Activated T-cell treated with anti-CD3 and anti-CD28 coated beads, Interleukin-2, amount 50 U/mL, for 4 hours (primary cell): ENCODE data around the gene C20orf141. TPM values are rescaled to one million over a fixed set of nuclear protein-coding genes. Genes with fewer than 3 reads are reported as not detected.
A peak's percentile ranks its signal among the peaks of the same experiment; 100 is the strongest.

Experiments
- ATAC-seq, 2 donors: fragments of 200-7000 bp; cut with Tn5 transposase; one replicate each; pipeline ENCODE4 v1.10.0; 2021
- DNase-seq: peaks from one replicate; pipeline ENCODE4 v3.0.0-alpha.2; 2020
- H3K27me3 Mint-ChIP-seq: one replicate; pipeline ENCODE4 v1.8.0; 2021; ENCODE audit warnings: low read depth, mixed read lengths
- H3K36me3 Mint-ChIP-seq: one replicate; pipeline ENCODE4 v1.8.0; 2022; ENCODE audit warnings: mixed read lengths; ENCODE audit not compliant: insufficient read depth
- H3K4me1 Mint-ChIP-seq: one replicate; pipeline ENCODE4 v1.8.0; 2021; ENCODE audit warnings: low read depth, mixed read lengths
- H3K4me3 Mint-ChIP-seq: one replicate; pipeline ENCODE4 v1.8.0; 2021; ENCODE audit warnings: mild to moderate bottlenecking, moderate library complexity, mixed read lengths
- H3K9me3 Mint-ChIP-seq: one replicate; pipeline ENCODE4 v1.8.0; 2021; ENCODE audit warnings: mixed read lengths
- total RNA-seq, 3 donors: library from RNA; stranded (reverse); gene quantifications; one replicate each; pipeline ENCODE4 v1.2.1, GENCODE V29; 2021

The C20orf141 gene
- total RNA-seq, 3 donors from 2014 or later, result not detected

DNA sequence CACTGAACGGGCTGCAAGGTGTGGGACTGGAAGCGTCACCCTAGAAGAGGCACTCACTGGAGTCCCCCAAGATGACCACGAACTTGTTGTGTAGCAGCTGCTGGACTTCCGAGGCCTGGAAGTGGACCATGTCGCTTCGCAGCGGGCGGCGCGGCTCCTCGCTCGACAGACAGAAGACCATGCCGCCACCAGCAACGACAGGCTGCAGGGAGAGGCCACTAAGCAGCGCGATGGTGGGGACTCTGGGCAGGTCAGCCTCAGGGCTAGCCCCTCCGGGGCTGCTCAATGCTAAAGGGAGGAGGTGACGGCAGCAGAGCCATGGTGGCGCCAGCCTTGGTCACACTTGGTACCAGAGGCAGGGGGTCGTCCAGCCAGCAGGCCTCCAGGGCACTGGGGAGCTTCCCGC is 24.9 kb downstream of the C20orf141 start:
- Mint-ChIP-seq H3K9me3 (no peaks in the 10 kb centered on the region), H3K27me3 (no peaks in the 10 kb centered on the region), H3K4me1 (peaks cover 27% of the 10 kb centered on the region), H3K4me3 (peak overlapping the region; percentile 82), H3K36me3 (peaks cover 12% of the 10 kb centered on the region)
- DNase-seq, result no peak
- no peak for ATAC-seq

DNA sequence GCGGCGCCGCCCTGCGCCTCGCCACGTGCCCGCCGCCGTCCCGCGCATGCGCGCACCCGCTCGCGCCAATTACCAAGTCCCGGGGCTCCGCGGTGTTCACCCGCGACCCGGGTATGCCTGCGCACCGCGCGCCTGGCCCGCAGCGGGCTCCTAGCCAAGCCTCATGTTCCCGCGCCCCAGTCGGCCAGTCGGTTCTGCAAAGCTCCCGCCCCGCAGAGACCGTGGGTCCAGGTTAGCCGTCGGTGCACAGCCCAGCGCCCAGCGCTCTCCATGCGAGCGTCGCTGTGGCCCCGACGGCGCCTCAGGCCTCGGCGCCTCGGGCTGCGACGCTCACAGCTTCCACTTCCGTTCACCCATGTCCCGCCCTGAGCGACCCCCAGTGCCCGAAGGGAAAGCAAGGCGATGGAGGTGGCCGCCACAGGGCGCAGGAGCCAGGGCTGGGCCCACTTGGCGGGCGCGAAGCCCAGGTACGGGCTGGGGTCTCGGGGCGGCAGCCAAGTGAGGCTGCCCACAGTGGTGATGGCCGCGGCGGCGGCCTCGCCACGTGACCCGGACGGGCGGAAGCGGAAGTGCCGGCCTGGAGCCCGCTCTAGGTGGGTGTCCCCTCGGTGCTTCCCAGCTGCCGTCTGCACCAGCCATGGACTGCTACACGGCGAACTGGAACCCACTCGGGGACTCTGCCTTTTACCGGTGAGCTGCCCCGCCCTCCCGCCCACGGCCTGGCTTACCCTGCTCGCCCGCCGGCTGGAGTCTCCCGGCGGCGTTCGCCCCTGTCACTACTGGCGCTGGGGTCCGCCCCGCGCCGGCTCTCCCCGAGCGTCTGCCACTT is 25.6 kb downstream of the C20orf141 start, which contains the start of the genes PCED1A and VPS16:
TSS of gene PCED1A (minus strand) at position 518 of the 829 bp plus-strand sequence. CDS start 743 bp downstream, outside the sequence.
TSS of gene VPS16 (plus strand) at position 608 of the 829 bp plus-strand sequence. CDS start at position 638, 30 bp downstream.
- peak; percentile 98 for ATAC-seq
- Mint-ChIP-seq H3K4me1 (peaks cover 31% of the 10 kb centered on the region), H3K36me3 (peaks cover 12% of the 10 kb centered on the region), H3K4me3 (peak within 1 kb of the TSS; percentile 82), H3K27me3 (no peaks in the 10 kb centered on the region), H3K9me3 (no peaks in the 10 kb centered on the region)
- peak; percentile 85 for DNase-seq

DNA sequence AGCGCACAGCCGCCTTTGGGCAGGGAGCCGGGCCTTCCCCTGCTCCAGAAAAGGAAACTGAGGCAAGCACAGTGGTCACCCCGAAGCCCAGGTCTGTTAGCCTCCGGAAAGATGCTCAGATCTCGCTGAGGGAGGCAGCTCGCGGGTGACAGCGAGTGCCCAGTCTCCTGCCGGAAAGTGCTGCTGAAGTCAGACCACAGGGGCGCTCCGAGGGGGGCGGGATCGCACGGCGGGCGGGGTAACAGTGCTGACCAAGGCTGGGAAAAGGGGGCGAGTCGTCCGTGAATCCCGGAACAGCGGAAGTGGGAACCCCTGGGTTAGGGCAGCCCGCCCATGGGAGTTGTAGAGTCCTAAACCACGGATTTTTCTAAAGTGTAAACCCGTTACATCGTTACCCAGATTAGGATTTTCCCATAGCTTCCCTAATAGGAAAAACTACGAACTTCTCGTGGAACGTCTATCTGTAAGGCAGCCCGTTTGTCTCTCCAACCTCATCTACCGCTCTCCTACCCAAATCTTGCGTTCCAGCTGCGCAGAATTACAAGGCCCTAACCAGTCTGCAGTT is 26.3 kb downstream of the C20orf141 start:
- no peaks in the 10 kb centered on the region for H3K27me3 Mint-ChIP-seq
- peak overlapping the region; percentile 81 for H3K4me3 Mint-ChIP-seq
- peaks cover 33% of the 10 kb centered on the region for H3K4me1 Mint-ChIP-seq
- ATAC-seq (peak; percentile 33 to 41), DNase-seq (no peak)
- H3K9me3 Mint-ChIP-seq, result no peaks in the 10 kb centered on the region
- H3K36me3 Mint-ChIP-seq, result peaks cover 12% of the 10 kb centered on the region

DNA sequence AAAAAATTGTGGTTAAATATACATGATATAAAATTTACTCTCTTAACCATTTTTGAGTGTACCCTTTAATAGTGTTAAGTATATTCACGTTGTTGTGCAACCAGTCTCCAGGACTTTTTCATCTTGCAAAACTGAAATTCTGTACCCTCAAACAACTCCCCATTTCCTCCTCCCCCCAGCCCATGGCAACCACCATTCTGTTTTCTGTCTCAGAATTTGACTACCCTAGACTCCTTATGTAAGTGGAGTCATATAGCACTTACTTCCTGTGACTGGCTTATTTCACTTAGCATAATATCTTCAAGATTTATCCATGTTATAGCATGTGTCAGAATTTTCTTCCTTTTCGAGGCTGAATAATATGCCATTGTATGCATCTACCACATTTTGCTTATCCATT is 30.8 kb downstream of the C20orf141 start:
- H3K9me3 Mint-ChIP-seq, result no peaks in the 10 kb centered on the region
- no peak for ATAC-seq
- no peak for DNase-seq

DNA sequence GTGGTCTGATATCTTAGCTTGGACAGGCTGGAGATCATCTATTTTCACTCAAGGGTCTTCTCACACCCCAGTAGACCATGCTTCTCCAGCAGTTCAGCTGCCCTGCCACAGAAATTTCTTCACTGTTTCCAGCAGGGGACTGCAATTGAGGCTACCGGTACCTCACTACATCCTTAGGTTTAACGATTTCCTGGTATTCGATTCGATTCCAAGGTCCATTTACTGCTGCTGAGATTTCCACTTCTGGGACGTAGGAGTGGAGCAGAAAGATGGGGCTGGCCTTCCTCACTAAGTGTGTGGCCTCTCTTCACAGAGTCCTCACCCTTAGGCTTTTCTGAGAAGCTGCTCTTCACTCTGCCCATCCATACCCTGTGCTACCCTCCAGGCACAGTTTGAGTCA is 31.9 kb downstream of the C20orf141 start:
- Mint-ChIP-seq H3K36me3 (peaks cover 2% of the 10 kb centered on the region), H3K4me1 (peaks cover 25% of the 10 kb centered on the region), H3K9me3 (no peaks in the 10 kb centered on the region), H3K4me3 (no peak overlapping the region), H3K27me3 (no peaks in the 10 kb centered on the region)
- no peak for DNase-seq
- ATAC-seq, result no peak

More for the DNA sequence above, 30.8 kb downstream of the C20orf141 start:
- no peak overlapping the region for H3K4me3 Mint-ChIP-seq
- no peaks in the 10 kb centered on the region for H3K27me3 Mint-ChIP-seq
- H3K4me1 Mint-ChIP-seq, result peaks cover 25% of the 10 kb centered on the region
- H3K36me3 Mint-ChIP-seq, result peaks cover 2% of the 10 kb centered on the region

DNA sequence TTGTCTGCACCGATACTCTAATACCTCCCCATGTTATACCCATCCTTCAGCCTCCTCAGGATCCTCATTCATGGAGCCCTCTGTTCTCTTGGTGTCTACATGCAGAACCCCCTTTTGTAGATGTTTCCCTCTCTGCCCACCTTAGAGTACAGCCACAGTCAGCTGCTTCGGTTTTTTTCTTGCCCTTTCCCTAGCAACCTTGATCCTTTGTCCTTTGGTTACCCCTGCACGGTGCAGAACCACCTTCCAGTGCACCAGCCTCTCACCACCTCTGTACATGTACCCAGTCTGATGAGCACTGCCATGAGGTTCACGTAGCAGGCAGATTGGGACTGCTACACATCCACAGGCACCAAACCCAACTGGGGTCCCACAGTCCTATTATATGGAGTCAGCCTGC is 33.0 kb downstream of the C20orf141 start:
- ATAC-seq, result no peak
- Mint-ChIP-seq H3K4me3 (no peak overlapping the region), H3K36me3 (peaks cover 2% of the 10 kb centered on the region), H3K4me1 (peaks cover 34% of the 10 kb centered on the region), H3K27me3 (no peaks in the 10 kb centered on the region), H3K9me3 (no peaks in the 10 kb centered on the region)
- DNase-seq, result no peak

DNA sequence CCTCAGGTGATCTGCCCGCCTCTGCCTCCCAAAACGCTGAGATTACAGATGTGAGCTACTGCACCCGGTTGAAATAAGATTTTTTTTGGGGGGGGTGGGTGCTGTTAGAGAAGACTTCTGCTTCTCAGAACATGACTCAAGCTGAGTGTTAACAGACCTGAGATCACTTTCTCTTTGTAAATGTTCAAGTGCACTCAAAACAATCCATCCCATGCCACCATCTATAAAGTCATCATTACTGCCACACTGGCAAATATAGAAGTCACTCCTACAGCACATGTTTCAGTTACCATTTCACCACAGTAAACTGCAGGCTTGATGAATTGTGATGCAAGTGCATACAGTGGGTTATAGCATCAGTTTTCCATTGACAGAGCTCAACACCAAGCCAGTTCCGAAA is 34.7 kb downstream of the C20orf141 start:
- Mint-ChIP-seq H3K36me3 (peaks cover under 1% of the 10 kb centered on the region), H3K9me3 (no peaks in the 10 kb centered on the region), H3K4me3 (no peak overlapping the region), H3K4me1 (peaks cover 29% of the 10 kb centered on the region), H3K27me3 (no peaks in the 10 kb centered on the region)
- ATAC-seq (peak; percentile 65 to 79), DNase-seq (no peak)

DNA sequence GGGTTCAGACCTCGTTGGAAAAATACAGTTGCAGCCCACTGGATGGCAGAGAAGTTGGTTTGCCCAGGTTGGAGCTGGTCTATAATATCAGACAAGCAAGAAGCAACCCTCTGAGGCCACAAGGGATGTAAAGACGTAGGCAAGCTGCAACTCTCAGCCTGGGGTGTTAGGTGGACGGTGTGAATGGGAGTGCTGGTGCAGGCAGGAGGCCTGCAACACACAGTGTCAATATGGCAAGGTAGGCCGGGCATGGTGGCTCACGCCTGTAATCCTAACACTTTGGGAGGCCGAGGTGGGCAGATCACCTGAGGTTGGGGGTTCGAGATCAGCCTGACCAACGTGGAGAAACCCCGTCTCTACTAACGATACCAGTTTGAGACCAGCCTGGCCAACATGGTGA is 36.3 kb downstream of the C20orf141 start:
- no peaks in the 10 kb centered on the region for H3K9me3 Mint-ChIP-seq
- no peaks in the 10 kb centered on the region for H3K36me3 Mint-ChIP-seq
- ATAC-seq (no peak), DNase-seq (no peak)
- H3K27me3 Mint-ChIP-seq, result no peaks in the 10 kb centered on the region
- peaks cover 20% of the 10 kb centered on the region for H3K4me1 Mint-ChIP-seq
- no peak overlapping the region for H3K4me3 Mint-ChIP-seq

DNA sequence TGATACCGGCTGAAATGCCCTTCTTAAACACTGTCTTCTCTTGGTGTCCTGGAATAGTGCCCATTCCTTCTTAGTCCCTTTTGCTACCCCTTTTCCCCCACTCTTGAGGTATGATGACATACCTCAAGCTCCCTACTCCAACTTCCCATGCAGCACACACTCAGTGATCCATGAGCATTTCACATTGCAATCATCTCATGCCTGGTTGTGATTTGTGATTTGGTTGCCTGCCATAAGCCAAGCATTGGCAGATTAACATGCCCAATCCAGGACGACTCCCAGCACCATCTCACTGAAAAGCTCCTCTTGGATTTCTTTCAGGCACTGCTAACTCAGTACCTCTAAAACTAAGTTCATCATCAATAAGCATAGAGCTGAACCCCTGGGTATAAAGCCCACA is 43.8 kb downstream of the C20orf141 start:
- ATAC-seq (no peak), DNase-seq (no peak)
- H3K36me3 Mint-ChIP-seq, result peaks cover 13% of the 10 kb centered on the region
- no peaks in the 10 kb centered on the region for H3K9me3 Mint-ChIP-seq
- H3K27me3 Mint-ChIP-seq, result no peaks in the 10 kb centered on the region
- no peaks in the 10 kb centered on the region for H3K4me1 Mint-ChIP-seq
- no peak overlapping the region for H3K4me3 Mint-ChIP-seq

DNA sequence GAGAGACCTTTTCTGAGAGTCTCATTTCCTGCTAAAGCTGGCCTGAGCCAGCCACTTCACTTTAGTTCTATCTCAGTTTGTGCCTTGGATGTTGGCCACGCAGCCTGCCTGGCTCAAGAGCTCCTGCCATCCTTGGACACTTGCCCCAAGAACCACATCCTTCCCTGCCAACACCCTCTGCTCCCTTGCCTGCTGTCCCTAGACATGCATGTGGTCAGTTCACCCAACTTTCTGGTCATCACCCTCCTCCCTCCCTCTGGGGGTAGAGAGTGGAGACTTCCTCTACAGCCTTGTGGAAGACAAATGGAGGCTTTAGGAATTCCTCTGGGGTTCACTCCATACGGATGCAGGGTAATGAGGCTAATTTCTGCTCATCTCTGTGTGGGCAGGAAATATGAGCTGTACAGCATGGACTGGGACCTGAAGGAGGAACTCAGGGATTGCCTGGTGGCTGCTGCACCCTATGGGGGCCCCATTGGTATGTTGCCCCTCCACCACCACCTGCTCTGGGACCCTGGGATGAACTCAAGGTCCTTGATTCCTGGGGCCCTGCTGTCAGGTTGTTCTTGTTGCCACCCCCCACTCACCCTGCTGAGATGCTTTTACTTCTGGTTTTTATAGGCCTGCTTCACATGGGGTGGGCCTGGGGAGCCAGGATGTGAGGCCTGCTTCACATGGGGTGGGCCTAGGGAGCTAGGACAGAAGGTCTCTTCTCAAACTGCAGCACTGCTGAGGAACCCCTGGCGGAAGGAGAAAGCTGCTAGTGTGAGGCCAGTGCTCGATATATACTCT is 44.7 kb downstream of the C20orf141 start:
- H3K4me3 Mint-ChIP-seq, result no peak overlapping the region

DNA sequence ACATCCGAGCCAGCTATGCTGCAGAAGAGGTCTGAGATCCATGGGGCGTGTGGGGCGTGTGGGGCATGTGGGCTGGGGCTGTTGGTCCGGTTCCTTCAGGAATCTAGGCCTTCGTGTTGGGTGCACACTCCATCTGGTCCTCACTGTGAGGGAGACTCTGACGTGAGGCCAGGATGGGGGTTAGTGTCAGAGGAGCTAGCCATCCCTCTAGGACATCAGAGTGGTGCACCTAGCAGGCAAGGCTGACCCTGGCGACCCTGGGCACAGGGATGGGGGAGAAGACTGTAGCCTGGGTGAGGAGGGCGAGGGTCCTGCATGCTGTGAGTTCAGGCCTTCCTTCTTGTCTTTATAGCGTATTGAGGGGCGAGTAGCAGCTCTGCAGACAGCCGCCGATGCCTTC is 49.8 kb downstream of the C20orf141 start:
- Mint-ChIP-seq H3K27me3 (no peaks in the 10 kb centered on the region), H3K4me1 (peaks cover 34% of the 10 kb centered on the region), H3K4me3 (no peak overlapping the region), H3K36me3 (peaks cover 16% of the 10 kb centered on the region), H3K9me3 (no peaks in the 10 kb centered on the region)
- ATAC-seq (no peak), DNase-seq (no peak)

More for the DNA sequence above, 44.7 kb downstream of the C20orf141 start:
- H3K9me3 Mint-ChIP-seq, result no peaks in the 10 kb centered on the region
- H3K36me3 Mint-ChIP-seq, result peaks cover 14% of the 10 kb centered on the region
- no peak for DNase-seq
- H3K4me1 Mint-ChIP-seq, result peaks cover 2% of the 10 kb centered on the region
- H3K27me3 Mint-ChIP-seq, result no peaks in the 10 kb centered on the region
- ATAC-seq, result no peak

DNA sequence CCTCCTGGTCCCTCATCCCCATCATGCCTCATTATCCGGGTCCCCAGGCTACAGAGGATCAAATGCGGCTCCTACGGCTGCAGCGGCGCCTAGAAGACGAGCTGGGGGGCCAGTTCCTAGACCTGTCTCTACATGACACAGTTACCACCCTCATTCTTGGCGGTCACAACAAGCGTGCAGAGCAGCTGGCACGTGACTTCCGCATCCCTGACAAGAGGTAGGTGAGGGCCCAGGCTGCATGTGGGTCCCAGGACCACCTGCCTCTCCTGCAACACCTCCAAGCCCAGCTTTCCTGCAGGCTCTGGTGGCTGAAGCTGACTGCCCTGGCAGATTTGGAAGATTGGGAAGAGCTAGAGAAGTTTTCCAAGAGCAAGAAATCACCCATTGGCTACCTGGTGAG is 50.3 kb downstream of the C20orf141 start:
- DNase-seq, result no peak
- no peak for ATAC-seq
- H3K4me1 Mint-ChIP-seq, result peaks cover 34% of the 10 kb centered on the region
- no peaks in the 10 kb centered on the region for H3K27me3 Mint-ChIP-seq
- H3K4me3 Mint-ChIP-seq, result no peak overlapping the region
- peaks cover 16% of the 10 kb centered on the region for H3K36me3 Mint-ChIP-seq
- H3K9me3 Mint-ChIP-seq, result no peaks in the 10 kb centered on the region
